GM23248 (cell line): ENCODE results near the gene EIPR1.

ENCODE experiments used
- EZH2 ChIP-seq: fragments of 200-600 bp; sonication (generic); IDR thresholded peaks from 2 replicates; pipeline ENCODE4 v1.6.1; 2018; ENCODE audit warnings: antibody characterized with exemption, mild to moderate bottlenecking; ENCODE audit not compliant: insufficient read depth, poor library complexity, severe bottlenecking
- EZH2phosphoT487 ChIP-seq: fragments of 200-600 bp; sonication (generic); IDR thresholded peaks from 2 replicates; pipeline ENCODE4 v1.6.1; 2018; ENCODE audit warnings: antibody characterized with exemption, moderate library complexity, mild to moderate bottlenecking, low read depth; ENCODE audit not compliant: insufficient read depth

DNA sequence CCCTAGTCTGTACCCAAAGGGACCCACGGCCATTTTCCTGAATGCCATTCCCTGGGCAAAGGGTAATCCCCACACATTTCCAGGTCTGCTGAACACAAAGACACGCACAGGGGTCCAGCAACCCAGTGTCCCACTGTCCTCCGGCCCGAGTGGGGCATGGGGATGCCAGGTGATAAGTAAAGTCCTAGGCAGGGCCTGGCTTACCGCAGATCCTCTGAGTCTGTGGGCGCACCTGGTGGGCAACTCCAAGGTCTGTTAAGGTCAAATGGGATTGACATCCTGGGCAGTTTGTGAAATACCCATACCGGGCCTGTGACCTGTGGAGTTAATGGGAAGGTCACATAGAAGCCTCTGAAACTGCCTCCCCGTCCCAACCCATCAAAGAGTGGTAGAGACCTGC is 116.1 kb downstream of the EIPR1 start:
- no peak for TF ChIP-seq EZH2
- no peak for TF ChIP-seq EZH2phosphoT487
